CD4-positive, alpha-beta T cell treated with Interleukin-2 at 100 ng/mL for 4 hours (primary cell): ENCODE measurements around the gene SPIN2A.
"Not testable (repeated sequence)": the region's sequence is repeated elsewhere in the genome, so short reads cannot be mapped to it uniquely, and the experiment has no call there.

ENCODE experiments used
- DNase-seq: peaks from one replicate; pipeline ENCODE4 v3.0.0-alpha.2; 2020; ENCODE audit warnings: low spot score

SPIN2A gene

GRCh38 chrX:57102918-57103317 is 34.3 kb downstream of the SPIN2A start:
- DNase-seq, result not testable (repeated sequence)
